Stimulated activated CD4-positive, alpha-beta T cell treated with anti-CD3 and anti-CD28 coated beads, Interleukin-1b, Interleukin-23, amount 100 ng/mL, for 48 hours (primary cell): ENCODE measurements around the gene ATP11A.
"Not testable (repeated sequence)": the region's sequence is repeated elsewhere in the genome, so short reads cannot be mapped to it uniquely, and the experiment has no call there.

ENCODE experiments used
- DNase-seq: peaks from one replicate; pipeline ENCODE4 v3.0.0-alpha.2; 2020

The ATP11A gene

GRCh38 chr13:112693831-112694497, 4.1 kb downstream of the ATP11A start:
- no peak for DNase-seq

- no peak for DNase-seq
These were observed 5.3 kb downstream of the ATP11A start for GRCh38 chr13:112695121-112695520.

GRCh38 chr13:112696001-112696868, 6.4 kb downstream of the ATP11A start:
- DNase-seq: no peak

DNA sequence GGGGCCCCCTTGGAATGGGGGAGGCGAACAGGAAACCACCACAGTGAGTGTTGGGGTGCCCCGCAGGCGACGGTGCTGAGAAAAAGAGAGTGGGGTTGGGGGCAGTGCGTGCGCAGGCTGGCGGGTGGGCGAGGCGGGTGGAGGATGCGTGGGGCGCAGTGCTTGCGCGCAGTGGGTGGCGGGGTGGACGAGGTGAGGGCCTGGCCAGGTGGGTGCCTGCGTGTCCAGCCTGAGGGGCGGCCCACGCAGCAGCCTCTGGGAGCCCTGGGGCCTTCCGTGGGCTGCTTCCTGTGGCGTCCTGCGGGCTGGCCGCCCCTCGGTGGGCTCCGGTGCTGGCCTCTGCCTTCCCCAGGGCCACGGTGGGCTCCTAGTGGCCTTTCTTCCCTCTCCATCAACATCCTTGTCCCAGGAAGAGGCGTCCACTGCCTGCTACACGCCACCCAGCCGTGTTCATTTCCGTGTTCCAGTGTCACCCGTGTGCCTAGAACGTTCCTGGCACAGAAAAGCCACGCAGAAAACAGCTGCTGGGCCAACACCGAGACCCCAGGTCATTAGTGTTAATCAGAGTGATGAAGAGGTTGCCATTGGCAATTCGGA, 7.1 kb downstream of the ATP11A start:
- no peak for DNase-seq

DNA sequence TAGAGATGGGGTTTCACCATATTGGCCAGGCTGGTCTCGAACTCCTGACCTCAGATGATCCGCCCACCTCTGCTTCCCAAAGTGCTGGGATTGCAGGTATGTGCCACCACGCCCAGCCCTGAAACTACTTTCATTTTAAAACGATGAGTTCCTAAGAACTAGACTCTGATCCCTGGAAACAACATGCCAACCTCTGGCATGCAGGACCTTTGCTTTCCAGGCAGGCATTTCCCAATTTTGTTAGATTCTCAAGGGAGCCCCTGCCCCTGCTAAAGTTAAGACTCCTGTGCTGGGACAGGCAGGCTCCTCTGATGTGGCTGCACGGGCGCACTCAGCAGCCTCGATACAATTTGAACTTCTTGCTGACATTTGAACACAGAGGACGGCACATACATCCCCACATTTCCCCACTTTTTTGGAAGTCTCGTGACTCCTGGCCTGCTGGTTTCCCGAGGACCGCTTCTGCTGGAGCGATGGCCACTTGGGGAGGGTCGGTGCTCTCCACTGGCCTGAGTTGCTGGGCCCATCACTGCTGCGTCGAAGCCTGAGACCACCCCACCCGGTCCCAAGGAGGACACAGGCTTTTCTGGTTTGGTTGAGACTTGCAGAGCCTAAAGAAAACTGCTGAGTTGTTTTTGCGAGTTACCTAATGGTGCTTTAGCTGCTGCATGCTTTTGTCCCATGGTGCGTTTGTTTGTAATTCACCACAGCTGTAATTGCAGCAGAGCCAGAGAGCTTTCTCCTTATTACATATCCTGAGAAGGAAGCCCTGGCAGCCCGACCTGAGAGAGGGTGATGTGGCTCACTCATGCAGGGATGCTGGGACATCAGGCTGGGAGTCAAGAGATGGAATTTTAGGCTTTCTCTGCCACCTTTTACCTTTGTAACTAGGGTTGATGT, 8.2 kb downstream of the ATP11A start:
- DNase-seq: no peak

GRCh38 chr13:112699322-112699918, 9.6 kb downstream of the ATP11A start:
- DNase-seq: no peak

- no peak for DNase-seq
These were observed 10.6 kb downstream of the ATP11A start for GRCh38 chr13:112700291-112701060.

DNA sequence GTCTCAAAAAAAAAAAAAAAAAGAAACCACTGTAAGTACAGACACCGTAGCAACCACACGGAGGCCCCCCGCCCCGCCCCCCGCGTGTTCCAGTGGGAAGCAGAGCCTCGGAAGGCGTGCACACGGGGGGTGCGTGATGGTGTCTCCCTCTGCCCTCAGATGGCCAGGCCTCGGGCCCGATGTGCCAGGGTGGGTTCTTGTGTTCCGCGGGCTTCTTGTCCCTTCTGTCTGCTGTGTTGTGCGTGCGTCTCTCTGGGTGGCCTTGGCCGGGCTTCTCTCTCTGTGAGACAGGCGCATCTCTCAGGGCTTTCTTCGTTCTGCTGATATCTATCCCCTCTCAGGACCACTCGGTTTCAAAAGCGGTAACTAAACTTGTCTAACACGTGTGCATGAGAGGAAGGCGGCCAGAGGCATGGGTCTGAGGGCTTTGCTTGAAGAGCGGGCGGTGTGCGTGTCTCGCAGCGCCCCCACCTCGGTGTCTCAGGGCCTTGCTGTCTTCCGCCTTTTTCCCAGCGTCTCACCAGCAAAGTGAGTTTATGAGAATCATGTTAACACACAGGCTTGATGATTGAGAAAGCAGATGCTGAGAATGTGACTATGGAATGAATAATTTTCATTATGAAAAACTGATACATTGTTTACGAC, 12.6 kb downstream of the ATP11A start:
- no peak for DNase-seq

DNA sequence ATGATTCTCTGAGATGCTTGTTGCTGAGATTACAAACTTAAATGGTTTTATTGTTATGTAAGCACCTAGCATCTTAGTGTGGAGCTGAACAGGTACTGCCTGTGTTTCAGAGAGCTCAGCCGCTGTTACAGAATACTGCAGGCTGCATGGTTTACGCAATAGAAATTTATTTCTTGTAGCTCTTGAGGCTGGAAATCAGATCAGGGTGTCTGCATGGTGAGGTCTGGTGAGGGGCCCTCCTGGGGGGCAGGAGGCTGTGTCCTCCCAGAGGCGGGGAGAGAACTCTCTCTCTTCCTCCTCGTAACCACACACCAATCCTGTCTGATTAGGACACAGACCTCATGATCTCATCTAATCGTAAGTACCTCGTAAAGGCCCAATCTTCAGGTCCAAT, 13.1 kb downstream of the ATP11A start:
- no peak for DNase-seq

- DNase-seq: no peak
These were observed 13.8 kb downstream of the ATP11A start for GRCh38 chr13:112703449-112704284.

- DNase-seq: no peak
These were observed 14.7 kb downstream of the ATP11A start for GRCh38 chr13:112704308-112705145.

DNA sequence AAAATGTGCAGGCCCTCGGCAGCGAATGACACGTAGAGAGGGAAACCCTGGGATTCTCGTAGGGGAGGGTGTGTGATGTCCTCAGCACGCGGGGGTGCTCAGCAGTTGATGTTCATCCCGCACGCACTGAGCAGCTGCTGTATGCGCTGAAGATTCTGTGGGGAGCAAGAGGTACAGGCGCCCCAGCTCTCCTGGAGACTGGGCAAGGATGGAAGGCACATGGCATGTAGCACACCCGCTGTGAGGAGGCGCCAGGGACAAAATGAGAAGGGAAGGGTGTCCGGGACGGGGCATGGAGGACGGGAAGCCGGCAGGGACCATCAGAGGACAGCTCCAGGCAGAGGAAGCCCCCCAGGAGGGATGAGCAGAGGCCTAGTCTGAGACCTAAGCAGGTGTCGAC, 15.4 kb downstream of the ATP11A start:
- DNase-seq: no peak

- DNase-seq: no peak
These were observed 16.3 kb downstream of the ATP11A start for GRCh38 chr13:112706171-112706570.

DNA sequence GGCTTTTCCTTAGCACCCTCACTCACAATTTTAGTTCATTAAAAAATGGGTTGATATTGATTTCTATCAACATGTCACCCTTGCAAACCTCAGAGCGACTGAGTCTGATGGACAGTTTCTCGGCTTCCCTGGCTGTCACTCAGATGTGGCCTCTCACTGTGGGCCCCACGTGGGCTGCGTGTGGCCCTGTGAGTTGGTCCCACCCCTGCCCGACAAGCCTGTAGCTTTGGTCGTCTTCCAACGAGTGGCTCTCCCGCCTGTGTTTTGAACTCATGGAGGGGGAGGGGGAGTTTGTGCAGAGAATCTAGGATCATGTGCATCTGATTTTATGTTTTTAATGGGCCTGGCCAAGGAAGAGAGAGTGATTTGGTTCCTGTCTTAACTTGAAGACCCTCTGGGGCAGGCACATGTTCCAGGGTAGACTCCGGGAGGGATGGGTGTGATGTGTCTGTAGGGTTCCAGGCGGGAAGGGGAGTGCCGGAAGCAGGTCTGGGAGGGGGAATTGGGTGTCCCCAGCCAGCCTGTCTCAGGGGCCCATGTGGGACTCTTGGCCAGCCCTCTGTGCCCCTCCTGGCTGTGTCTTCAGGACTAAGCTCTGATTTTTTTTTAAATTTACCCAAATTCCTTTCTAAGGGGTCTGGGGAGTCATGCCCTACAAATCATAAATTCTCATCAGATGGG, 18.9 kb downstream of the ATP11A start:
- no peak for DNase-seq

- DNase-seq: not testable (repeated sequence)
These were observed 19.5 kb downstream of the ATP11A start for GRCh38 chr13:112709316-112709715.

- no peak for DNase-seq
These were observed 20.3 kb downstream of the ATP11A start for GRCh38 chr13:112709825-112710783.

GRCh38 chr13:112710855-112711527, 21.2 kb downstream of the ATP11A start:
- DNase-seq: no peak
